Fibroblast of lung (primary cell): ENCODE results near the gene TRNP1. TPM values are rescaled to one million over a fixed set of nuclear protein-coding genes. Genes with fewer than 3 reads are reported as not detected.

Experiments
- DNase-seq, 2 donors: peaks; one replicate each; pipeline versions ENCODE4 v3.0.0 to v3.0.0-alpha.2; 2010; ENCODE audit warnings: low read depth in 2 of 2
- H2AFZ ChIP-seq: 2 replicates; pipeline ENCODE4 v1.5.1; 2012; ENCODE audit warnings: low read length, control low read depth, inconsistent platforms
- H3K27ac ChIP-seq: 2 replicates; pipeline ENCODE4 v1.5.1; 2011; ENCODE audit warnings: low read length, control low read depth; ENCODE audit not compliant: insufficient read depth
- H3K27me3 ChIP-seq: 2 replicates; pipeline ENCODE4 v1.5.1; 2011; ENCODE audit warnings: mild to moderate bottlenecking, low read length; ENCODE audit not compliant: control insufficient read depth, insufficient read depth
- H3K36me3 ChIP-seq: 2 replicates; pipeline ENCODE4 v1.5.1; 2011; ENCODE audit warnings: low read length; ENCODE audit not compliant: control insufficient read depth, insufficient read depth
- H3K4me1 ChIP-seq: 2 replicates; pipeline ENCODE4 v1.5.1; 2011; ENCODE audit warnings: low read length; ENCODE audit not compliant: control insufficient read depth, insufficient read depth; ENCODE audit errors: extremely low read depth
- H3K4me2 ChIP-seq: 2 replicates; pipeline ENCODE4 v1.5.1; 2011; ENCODE audit warnings: low read length, control low read depth; ENCODE audit not compliant: insufficient read depth; ENCODE audit errors: extremely low read depth
- H3K4me3 ChIP-seq, 4 experiments: fragments of 200-600 bp in 1 of 4; sonication (generic) in 1 of 4; replicated peaks in 1 of 4; 2 replicates each; pipeline ENCODE4 v1.5.1; 2011 to 2016; ENCODE audit warnings: low read length in 4 of 4, low read depth in 3 of 4, mild to moderate bottlenecking in 3 of 4, control low read depth in 2 of 4, inconsistent platforms in 1 of 4, mixed read lengths in 1 of 4; ENCODE audit not compliant: insufficient read depth in 1 of 4; ENCODE audit errors: control extremely low read depth in 1 of 4
- H3K79me2 ChIP-seq: 2 replicates; pipeline ENCODE4 v1.5.1; 2012; ENCODE audit warnings: mild to moderate bottlenecking, low read length, inconsistent platforms; ENCODE audit not compliant: control insufficient read depth, insufficient read depth
- H3K9ac ChIP-seq: 2 replicates; pipeline ENCODE4 v1.5.1; 2011; ENCODE audit warnings: mild to moderate bottlenecking, low read length, control low read depth; ENCODE audit not compliant: insufficient read depth
- H3K9me3 ChIP-seq: 2 replicates; pipeline ENCODE4 v1.5.1; 2012; ENCODE audit warnings: low read depth, low read length; ENCODE audit not compliant: control insufficient read depth, insufficient read depth
- H4K20me1 ChIP-seq: 2 replicates; pipeline ENCODE4 v1.5.1; 2011; ENCODE audit warnings: low read length; ENCODE audit not compliant: control insufficient read depth, insufficient read depth; ENCODE audit errors: extremely low read depth
- CTCF ChIP-seq, 2 donors: IDR thresholded peaks in 1 of 2; conservative IDR thresholded peaks in 1 of 2; 1 replicate in 1 of 2; 2 replicates in 1 of 2; pipeline ENCODE4 v1.5.1; 2011 to 2012; ENCODE audit warnings: low read length in 2 of 2, control low read depth in 1 of 2, inconsistent platforms in 1 of 2, low read depth in 1 of 2, mild to moderate bottlenecking in 1 of 2
- EZH2 ChIP-seq: IDR thresholded peaks from 2 replicates; pipeline ENCODE4 v1.5.1; 2012; ENCODE audit warnings: low read length, control low read depth, mild to moderate bottlenecking; ENCODE audit errors: missing control alignments
- polyA plus RNA-seq, 2 donors: library from polyadenylated mRNA; depleted of rRNA in 1 of 2; stranded (reverse) in 1 of 2; unstranded in 1 of 2; fragments of >200 nt; gene quantifications; 2 replicates each; pipeline ENCODE4 v1.2.1, GENCODE V29; 2011 to 2012; ENCODE audit warnings: missing spikeins in 1 of 2
- total RNA-seq: library from RNA; depleted of rRNA; stranded (reverse); fragments of >200 nt; gene quantifications from 2 replicates; pipeline ENCODE4 v1.2.1, GENCODE V29; 2014

Gene TRNP1
- total and polyA plus RNA-seq, 2 donors (not counting 1 experiment from before 2014, with no cell fraction given) = 16.2 to 32.6 TPM

GRCh38 chr1:26998429-26999300, 5.2 kb downstream of the TRNP1 start:
- Histone ChIP-seq H4K20me1 (no peaks in the 10 kb centered on the region), H3K79me2 (peaks cover 16% of the 10 kb centered on the region), H3K4me2 (peak overlapping the region; percentile 58), H2AFZ (no peak overlapping the region), H3K9ac (no peak overlapping the region), H3K4me3 (peak overlapping the region in 1 of 4 experiments; percentile 50), H3K27me3 (no peaks in the 10 kb centered on the region), H3K36me3 (no peaks in the 10 kb centered on the region), H3K4me1 (peaks cover 31% of the 10 kb centered on the region), H3K27ac (peak overlapping the region; percentile 84), H3K9me3 (no peaks in the 10 kb centered on the region)
- no peak for TF ChIP-seq CTCF (conservative IDR thresholded peaks at IDR 0.05 in 1 of 2, IDR thresholded peaks at IDR 0.05 in 1 of 2; ENCODE audit: low read depth in 1 of 2, low read length in 2 of 2)
- TF ChIP-seq EZH2 = no peak
- peak; percentile 51 to 55 for DNase-seq

GRCh38 chr1:26999440-26999987, 6.0 kb downstream of the TRNP1 start:
- Histone ChIP-seq H2AFZ (no peak overlapping the region), H3K4me3 (peak overlapping the region in 1 of 4 experiments; percentile 11)

More at GRCh38 chr1:26999440-26999987, 6.0 kb downstream of the TRNP1 start:
- Histone ChIP-seq H3K79me2 (peaks cover 13% of the 10 kb centered on the region), H3K27ac (peak overlapping the region; percentile 84), H3K4me1 (peaks cover 34% of the 10 kb centered on the region), H3K9ac (peak overlapping the region; percentile 4), H3K27me3 (no peaks in the 10 kb centered on the region), H3K9me3 (no peaks in the 10 kb centered on the region), H3K4me2 (peak overlapping the region; percentile 58), H3K36me3 (no peaks in the 10 kb centered on the region), H4K20me1 (no peaks in the 10 kb centered on the region)
- no peak for TF ChIP-seq EZH2
- TF ChIP-seq CTCF (conservative IDR thresholded peaks at IDR 0.05 in 1 of 2, IDR thresholded peaks at IDR 0.05 in 1 of 2; ENCODE audit: low read depth in 1 of 2, low read length in 2 of 2) = peak in 1 of 2 donors; percentile 11
- peak; percentile 98 for DNase-seq
